K562 (cell line): ENCODE results near the gene BCL10. TPM values are rescaled to one million over a fixed set of nuclear protein-coding genes. Genes with fewer than 3 reads are reported as not detected.

Experiments
- AFF4 ChIP-seq: sonication (generic); formaldehyde crosslinking; IDR thresholded peaks from 2 replicates; pipeline ENCODE4 v1.8.0; 2023; ENCODE audit warnings: mild to moderate bottlenecking, missing genetic modification reagents
- ARID3A ChIP-seq: IDR thresholded peaks from 2 replicates; pipeline ENCODE4 v1.6.1; 2012; ENCODE audit warnings: low read depth, low read length, improper control_type of control experiment, borderline replicate concordance
- CAMTA2 ChIP-seq: fragments of 250-450 bp; sonication (Bioruptor Pico); conservative IDR thresholded peaks from 2 replicates; pipeline ENCODE4 v1.5.1; 2022
- ETS2 ChIP-seq: IDR thresholded peaks from 2 replicates; pipeline ENCODE4 v1.6.1; 2016; ENCODE audit warnings: borderline replicate concordance, missing genetic modification characterization, mild to moderate bottlenecking, moderate library complexity, missing compliant biosample characterization; ENCODE audit not compliant: poor library complexity, severe bottlenecking
- GABPB2 ChIP-seq: fragments of 250-450 bp; sonication (Bioruptor Pico); conservative IDR thresholded peaks from 2 replicates; pipeline ENCODE4 v1.5.1; 2021; ENCODE audit warnings: mild to moderate bottlenecking
- GATAD2B ChIP-seq: fragments of 450-650 bp; IDR thresholded peaks from 2 replicates; pipeline ENCODE4 v1.6.1; 2017; ENCODE audit warnings: mild to moderate bottlenecking, borderline replicate concordance
- HDAC1 ChIP-seq, 2 experiments: fragments of 450-650 bp; IDR thresholded peaks; 2 replicates each; pipeline ENCODE4 v1.6.1; 2016 to 2017; ENCODE audit warnings: inconsistent platforms in 1 of 2, mild to moderate bottlenecking in 1 of 2, moderate library complexity in 1 of 2
- MTF1 ChIP-seq: fragments of 250-450 bp; sonication (Bioruptor Pico); IDR thresholded peaks from 2 replicates; pipeline ENCODE4 v1.9.0; 2021; ENCODE audit warnings: moderate library complexity, mild to moderate bottlenecking, inconsistent platforms, borderline replicate concordance
- PHB2 ChIP-seq: fragments of 450-650 bp; IDR thresholded peaks from 2 replicates; pipeline ENCODE4 v1.6.1; 2017; ENCODE audit warnings: low read depth
- PHTF2 ChIP-seq: fragments of 250-450 bp; sonication (Bioruptor Pico); IDR thresholded peaks from 2 replicates; pipeline ENCODE4 v1.5.0; 2021; ENCODE audit warnings: mild to moderate bottlenecking
- ZBTB33 ChIP-seq: sonication (generic); formaldehyde crosslinking; IDR thresholded peaks from 2 replicates; pipeline ENCODE4 v1.8.1; 2023; ENCODE audit warnings: mild to moderate bottlenecking, missing genetic modification reagents
- ZC3H11A ChIP-seq: IDR thresholded peaks from 2 replicates; pipeline ENCODE4 v1.6.1; 2012; ENCODE audit warnings: low read depth, low read length, improper control_type of control experiment
- ZFP30 ChIP-seq: fragments of 250-450 bp; sonication (Bioruptor Pico); IDR thresholded peaks from 2 replicates; pipeline ENCODE4 v1.8.0; 2022; ENCODE audit warnings: moderate library complexity, mild to moderate bottlenecking, inconsistent platforms, borderline replicate concordance
- polyA plus RNA-seq, 8 experiments: library from polyadenylated mRNA; depleted of rRNA in 4 of 8; stranded (reverse) in 5 of 8; unstranded in 3 of 8; fragments of >200 nt; fragmentation: Nextera tagmentation in 2 of 8; fragmentation: Illumina TruSeq in 1 of 8; extraction: Ambion mirVana in 2 of 8; extraction: Trizol in 1 of 8; gene quantifications; 2 replicates each; pipeline versions ENCODE4 v1.2.1 to v1.2.3, GENCODE V29; 2011 to 2014; ENCODE audit warnings: inconsistent platforms in 1 of 8, missing spikeins in 1 of 8
- total RNA-seq, 7 experiments: library from RNA; depleted of rRNA in 6 of 7; stranded (reverse); fragments of >200 nt in 6 of 7; fragmentation: Illumina TruSeq in 2 of 7; extraction: Trizol in 2 of 7; gene quantifications; 2 replicates each; pipeline versions ENCODE4 v1.2.1 to v1.2.3, GENCODE V29; 2011 to 2021; ENCODE audit warnings: low replicate concordance in 1 of 7

The BCL10 gene
- total and polyA plus RNA-seq, 9 of the 15 experiments (the other 6 are each of a cell fraction or from before 2014, with no cell fraction given), result 8.0 to 19.4 (median 12.3) TPM

DNA sequence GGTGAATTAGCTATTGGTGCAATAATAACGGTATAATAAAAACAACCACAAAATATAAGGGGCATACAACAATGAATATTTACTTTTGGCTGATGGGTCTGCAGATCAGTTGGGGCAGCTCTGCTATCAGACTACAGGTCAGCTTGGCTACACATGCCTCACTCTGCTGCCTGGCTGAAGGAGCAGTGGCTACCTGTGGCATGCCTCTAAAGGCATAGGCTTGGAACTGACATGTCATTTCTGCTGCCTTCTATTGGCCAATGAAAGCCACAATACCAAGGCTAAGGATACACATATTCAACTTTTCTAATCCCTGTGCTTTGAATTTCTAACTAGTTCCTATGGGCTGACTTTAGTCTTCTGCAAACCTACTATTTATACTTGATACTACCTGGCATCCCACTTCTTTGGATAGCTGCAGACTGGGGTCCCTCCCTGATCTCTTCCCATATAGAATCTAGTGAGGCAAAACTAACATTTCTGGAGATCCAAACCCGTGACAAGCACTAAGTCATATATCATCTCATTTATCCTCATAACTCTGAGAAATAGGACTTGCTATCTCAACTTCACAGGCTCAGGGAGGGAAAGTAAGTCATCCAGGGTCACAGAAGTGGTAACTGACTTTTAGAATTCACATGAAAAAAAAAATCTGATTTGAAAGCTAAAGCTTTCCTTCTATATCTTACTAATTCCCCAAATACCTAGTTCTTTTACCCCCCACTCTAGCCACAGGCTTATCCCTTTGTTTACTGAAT is 56.4 kb downstream of the BCL10 start (continued):
- TF ChIP-seq GATAD2B (no peak), ZFP30 (no peak), ETS2 (tag) (no peak), ARID3A (0 out of 2 replicates have a peak, but pooled peaks have one; percentile 62), GABPB2 (CRISPR knock-in tag) (no peak), CAMTA2 (CRISPR knock-in tag) (no peak), PHB2 (no peak), PHTF2 (no peak), HDAC1 (IDR thresholded peaks at IDR 0.05) (0 out of 4 replicates have a peak, but pooled peaks of 1 of the 2 experiments have one; percentile 41), AFF4 (no peak), ZBTB33 (CRISPR knock-in tag) (no peak), MTF1 (CRISPR knock-in tag) (no peak), ZC3H11A (no peak)
